Subcutaneous preadipocyte (primary cell): ENCODE measurements around the gene RGP1. TPM values are rescaled to one million over a fixed set of nuclear protein-coding genes. Genes with fewer than 3 reads are reported as not detected.

Source experiments
- small RNA-seq: library from RNA; depleted of rRNA; stranded (forward); fragments of <200 nt; gene quantifications from one replicate; pipeline ENCODE3, GENCODE V24; 2012
- total RNA-seq: library from RNA; depleted of rRNA; stranded (reverse); fragments of >200 nt; gene quantifications from 2 replicates; pipeline ENCODE4 v1.2.3, GENCODE V29; 2012

RGP1 gene, protein sequence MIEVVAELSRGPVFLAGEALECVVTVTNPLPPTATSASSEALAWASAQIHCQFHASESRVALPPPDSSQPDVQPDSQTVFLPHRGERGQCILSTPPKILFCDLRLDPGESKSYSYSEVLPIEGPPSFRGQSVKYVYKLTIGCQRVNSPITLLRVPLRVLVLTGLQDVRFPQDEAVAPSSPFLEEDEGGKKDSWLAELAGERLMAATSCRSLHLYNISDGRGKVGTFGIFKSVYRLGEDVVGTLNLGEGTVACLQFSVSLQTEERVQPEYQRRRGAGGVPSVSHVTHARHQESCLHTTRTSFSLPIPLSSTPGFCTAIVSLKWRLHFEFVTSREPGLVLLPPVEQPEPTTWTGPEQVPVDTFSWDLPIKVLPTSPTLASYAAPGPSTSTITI
- total RNA-seq: 9.2 and 14.3 TPM in 2 replicates

DNA sequence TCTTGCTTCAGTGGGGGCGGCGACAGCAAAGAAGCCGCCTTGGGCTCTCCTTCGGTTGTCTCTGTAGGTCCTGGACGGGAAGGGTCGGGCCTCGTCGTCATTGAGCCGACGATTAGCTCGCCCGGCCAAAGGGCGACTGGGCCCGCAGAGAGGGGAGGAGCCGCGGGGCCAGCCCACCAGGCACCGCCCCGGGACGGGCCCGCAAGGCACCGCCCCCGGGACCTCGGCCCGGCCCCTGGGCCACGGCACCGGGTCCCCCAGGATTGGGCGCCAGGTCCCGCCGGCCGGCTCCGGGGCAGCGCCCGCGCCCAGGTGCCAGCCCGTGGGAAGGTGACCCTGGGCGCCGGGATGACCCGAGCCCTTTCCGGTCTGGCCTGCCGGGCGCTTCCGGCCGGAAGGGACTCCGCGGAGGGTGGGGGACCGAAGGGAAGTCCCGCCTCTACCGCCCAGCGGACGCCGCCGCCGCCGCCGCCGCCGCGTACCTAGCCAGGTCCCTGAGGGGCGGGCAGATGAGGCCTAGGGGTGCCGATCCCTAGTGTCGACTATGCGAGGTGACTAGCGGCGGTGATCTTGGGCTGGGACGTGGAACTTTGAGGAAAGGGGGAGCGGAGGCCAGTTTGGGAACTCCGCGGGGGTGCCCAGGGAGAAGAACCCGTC lies at the start of gene RGP1, which contains the start of gene GBA2:
TSS of gene RGP1 (plus strand) at position 430 of the 657 bp plus-strand sequence. CDS start 469 bp downstream, outside the sequence.
TSS of gene GBA2 (minus strand) at position 371 of the 657 bp plus-strand sequence. CDS start 524 bp downstream, outside the sequence.

DNA sequence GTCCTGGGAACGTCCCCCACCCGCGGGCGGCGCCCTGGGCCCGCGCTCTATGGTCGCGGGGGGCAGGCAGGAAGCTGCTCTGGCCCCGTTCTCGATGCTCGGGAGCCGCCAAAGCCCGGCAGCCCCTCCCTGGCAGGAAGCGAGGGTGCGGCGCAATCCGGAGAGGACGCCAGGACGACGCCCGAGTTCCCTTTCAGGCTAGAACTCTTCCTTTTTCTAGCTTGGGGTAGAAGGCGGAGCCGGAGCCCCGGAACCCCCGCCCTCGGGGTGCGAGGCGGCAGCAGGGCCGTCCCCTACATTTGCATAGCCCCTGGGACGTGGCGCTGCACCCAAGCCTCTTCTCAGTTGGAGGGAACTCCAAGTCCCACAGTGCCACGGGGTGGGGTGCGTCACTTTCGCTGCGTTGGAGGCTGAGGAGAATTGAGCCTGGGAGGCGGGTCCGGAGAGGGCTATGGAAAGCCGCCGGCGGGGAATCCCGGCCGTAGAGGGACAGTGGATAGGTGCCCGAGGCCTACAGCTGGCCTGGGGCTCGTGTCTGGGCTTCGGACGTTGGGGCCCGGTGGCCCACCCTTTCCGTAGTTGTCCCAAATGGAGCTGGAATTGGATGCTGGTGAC lies 16.8 kb upstream of the RGP1 start, which contains the start of the genes CREB3 and TLN1:
TSS of gene CREB3 (plus strand) at position 482 of the 615 bp plus-strand sequence. CDS start at position 589, 107 bp downstream.
TSS of gene TLN1 (minus strand) at position 11 of the 615 bp plus-strand sequence. CDS start 6,501 bp downstream, outside the sequence.

DNA sequence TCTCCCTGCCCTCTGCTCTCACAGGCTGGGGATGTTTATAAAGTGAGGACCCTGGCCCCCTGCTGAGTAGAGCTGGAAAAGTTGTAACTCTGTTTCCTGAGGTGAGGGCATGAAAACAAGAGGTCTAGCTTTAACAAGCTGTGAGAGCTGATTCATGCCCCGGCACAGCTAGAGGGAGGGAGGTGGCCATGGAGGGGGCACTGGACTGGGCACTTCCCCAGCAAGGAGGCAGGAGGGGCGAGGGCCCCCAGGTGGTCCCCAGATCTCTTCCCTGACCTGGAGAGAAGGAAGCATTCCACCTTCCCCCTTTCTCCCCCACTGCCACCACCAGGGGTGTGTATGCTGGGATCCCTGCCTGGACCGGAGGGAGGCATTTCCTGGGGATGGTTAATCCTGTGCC lies 5.2 kb downstream of the RGP1 start, which contains the start of gene MSMP:
TSS of gene MSMP (minus strand) at position 13 of the 400 bp plus-strand sequence. CDS start 147 bp downstream, outside the sequence.

DNA sequence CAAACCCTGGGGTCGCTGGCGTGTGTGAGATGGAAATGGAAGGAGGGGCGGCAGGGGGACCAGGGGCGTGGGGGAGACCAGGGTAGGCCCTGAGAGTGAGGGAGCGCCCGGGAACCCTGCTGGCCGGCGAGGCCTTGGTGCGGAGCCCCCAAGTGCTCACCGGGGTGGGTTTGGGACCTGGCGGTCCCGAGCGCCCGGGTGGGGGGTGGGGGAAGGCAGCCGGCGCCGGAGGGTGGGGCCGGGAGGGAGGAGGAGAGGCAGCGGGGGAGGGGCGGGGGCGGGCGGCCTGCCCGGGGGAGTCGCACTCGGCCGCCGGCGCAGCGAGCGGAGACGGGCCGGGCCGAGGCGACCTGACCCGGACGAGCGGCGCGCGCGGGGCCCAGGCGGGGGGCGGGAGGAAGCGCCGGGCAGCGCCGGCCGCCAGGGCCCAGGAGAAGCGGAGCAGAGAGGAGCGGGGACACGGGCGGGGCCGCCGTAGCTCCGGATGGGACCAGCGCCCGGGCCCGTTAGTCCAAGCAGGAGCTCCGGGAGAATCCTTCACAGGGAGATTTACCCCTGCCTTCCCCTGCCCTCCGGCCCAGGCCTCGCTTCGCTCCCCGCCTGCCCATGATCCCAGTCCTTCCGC lies 42.3 kb downstream of the RGP1 start, which contains the start of gene NPR2:
TSS of gene NPR2 (plus strand) at position 295 of the 625 bp plus-strand sequence. CDS start 818 bp downstream, outside the sequence.

Small RNAs within 50 kb of the gene (small RNA-seq; reads per million reads assigned to genes)
- gene MIR6853: 0.57 reads per million, percentile 35 among the genes with 10 or more reads in this experiment

Other genes with a start within 250 kb of the RGP1 start
- gene TESK1, start 144.0 kb upstream of the RGP1 start, total RNA-seq: 10.9 and 11.8 TPM in 2 replicates
- gene CD72, start 130.9 kb upstream of the RGP1 start, total RNA-seq: 1.6 and 4.4 TPM in 2 replicates
- 1.1 TPM in 1 of 2 replicates, not detected in the other for gene SIT1, start 98.4 kb upstream of the RGP1 start, total RNA-seq
- gene RMRP, start 91.3 kb upstream of the RGP1 start, total RNA-seq: 167,582 and 231,316 TPM in 2 replicates
- gene CCDC107, start 91.0 kb upstream of the RGP1 start, total RNA-seq: 9.6 and 13.6 TPM in 2 replicates
- 1.5 and 5.5 TPM in 2 replicates for gene ARHGEF39, start 84.1 kb upstream of the RGP1 start, total RNA-seq
- gene CA9, start 75.4 kb upstream of the RGP1 start, total RNA-seq: 0.20 and 1.1 TPM in 2 replicates
- gene TPM2, start 59.4 kb upstream of the RGP1 start, total RNA-seq: 338 and 431 TPM in 2 replicates
- 248 and 253 TPM in 2 replicates for gene TLN1, start 17.1 kb upstream of the RGP1 start, total RNA-seq
- 36.7 and 39.9 TPM in 2 replicates for gene CREB3, start 16.6 kb upstream of the RGP1 start, total RNA-seq
- gene GBA2, start 59 bp upstream of the RGP1 start, total RNA-seq: 23.1 and 31.1 TPM in 2 replicates
- not detected in 2 replicates for gene MSMP, start 5.0 kb downstream of the RGP1 start, total RNA-seq
- gene NPR2, start 42.3 kb downstream of the RGP1 start, total RNA-seq: 21.3 and 26.5 TPM in 2 replicates
- 0.73 and 2.2 TPM in 2 replicates for gene SPAG8, start 63.0 kb downstream of the RGP1 start, total RNA-seq
- 19.4 and 23.9 TPM in 2 replicates for gene HINT2, start 65.8 kb downstream of the RGP1 start, total RNA-seq
- gene FAM221B, start 79.4 kb downstream of the RGP1 start, total RNA-seq: not detected in 2 replicates
- gene TMEM8B, start 79.9 kb downstream of the RGP1 start, total RNA-seq: 1.6 and 2.2 TPM in 2 replicates
- gene OR13J1, start 121.1 kb downstream of the RGP1 start, total RNA-seq: not detected in 2 replicates
- gene HRCT1, start 156.9 kb downstream of the RGP1 start, total RNA-seq: 1.4 and 1.8 TPM in 2 replicates
- gene SPAAR, start 160.2 kb downstream of the RGP1 start, total RNA-seq: 0.20 and 0.37 TPM in 2 replicates
- gene OR2S2, start 208.9 kb downstream of the RGP1 start, total RNA-seq: 0.37 TPM in 1 of 2 replicates, not detected in the other